Erythroblast (primary cell): ENCODE measurements around the gene RPL19.

Experiments
- GATA1 ChIP-seq: IDR thresholded peaks from 2 replicates; pipeline ENCODE4 v1.6.1; 2011; ENCODE audit warnings: low read depth, mild to moderate bottlenecking, control low read depth, low read length, moderate library complexity
- POLR2A ChIP-seq: IDR thresholded peaks from 2 replicates; pipeline ENCODE4 v1.6.1; 2011; ENCODE audit warnings: mild to moderate bottlenecking, low read length

DNA sequence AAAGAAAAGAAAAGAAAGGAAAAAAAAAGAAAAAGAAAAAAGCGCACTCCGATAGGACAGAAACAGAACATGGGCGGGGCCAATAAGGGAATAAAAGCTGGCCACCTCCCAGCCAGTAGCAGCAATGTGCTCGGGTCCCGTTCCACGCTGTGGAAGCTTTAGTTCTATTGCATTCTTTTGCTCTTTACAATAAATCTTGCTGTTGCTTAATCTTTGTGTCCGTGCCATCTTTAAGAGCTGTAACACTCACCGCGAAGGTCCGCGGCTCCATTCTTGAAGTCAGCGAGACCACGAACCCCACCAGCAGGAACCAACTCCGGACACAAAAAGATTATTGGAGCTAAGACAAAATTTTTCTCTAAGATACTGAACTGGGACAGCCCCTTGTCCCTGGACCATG is 31.0 kb upstream of the RPL19 start:
- TF ChIP-seq POLR2A = no peak
- no peak for TF ChIP-seq GATA1
